ENCODE data around the gene CRTC3. TPM values are rescaled to one million over a fixed set of nuclear protein-coding genes. Genes with fewer than 3 reads are reported as not detected.

The CRTC3 gene
- total RNA-seq, 1 experiment from 2014 or later: 3.9 TPM

GRCh38 chr15:90665288-90666134, 135.8 kb downstream of the CRTC3 start:
- no peak overlapping the region for H3K4me3 Mint-ChIP-seq

More at GRCh38 chr15:90665288-90666134, 135.8 kb downstream of the CRTC3 start:
- Mint-ChIP-seq H3K27me3 (ENCODE audit: low read depth) (no peaks in the 10 kb centered on the region), H3K36me3 (ENCODE audit: insufficient read depth in 1 of 3, low read depth in 3 of 3) (no peaks in the 10 kb centered on the region), H3K27ac (no peak overlapping the region), H3K4me1 (peaks cover 7 to 8% of the 10 kb centered on the region in 2 experiments), H3K9me3 (no peaks in the 10 kb centered on the region)
- H3K14ac ChIP-seq (ENCODE audit: insufficient read depth, low read length): no peak overlapping the region
- H3K23ac ChIP-seq (ENCODE audit: insufficient read length, low read depth, low read length): no peak overlapping the region
- H3K4ac ChIP-seq (ENCODE audit: low read depth, low read length): no peak overlapping the region
- no peaks in the 10 kb centered on the region for H3K23me2 ChIP-seq (ENCODE audit: insufficient read length, low read depth, low read length, poor library complexity, severe bottlenecking)
- H2BK12ac ChIP-seq (ENCODE audit: insufficient read length, low read depth, low read length): no peak overlapping the region
- no peak overlapping the region for H4K5ac ChIP-seq (ENCODE audit: insufficient read length, low read depth, low read length)
- no peaks in the 10 kb centered on the region for H3K4me1 ChIP-seq (ENCODE audit: insufficient read depth, low read length)
- H3K27ac ChIP-seq (ENCODE audit: insufficient read length, low read depth, low read length): no peak overlapping the region
- H2BK120ac ChIP-seq (ENCODE audit: low read depth, low read length, poor library complexity, severe bottlenecking): no peak overlapping the region
- no peaks in the 10 kb centered on the region for H3K9me3 ChIP-seq (ENCODE audit: control insufficient read depth, low read depth, low read length)
- no peak overlapping the region for H4K91ac ChIP-seq (ENCODE audit: insufficient read length, low read depth, low read length)
- H2BK20ac ChIP-seq (ENCODE audit: low read depth, low read length, poor library complexity, severe bottlenecking): no peak overlapping the region
- no CpG with 5 or more reads among the region's 75 CpGs for WGBS (ENCODE audit: extremely low coverage, insufficient read length, low lambda C conversion rate)
- H2BK5ac ChIP-seq (ENCODE audit: insufficient read length, low read length): no peak overlapping the region
- no peaks in the 10 kb centered on the region for H3K79me1 ChIP-seq (ENCODE audit: insufficient read depth, low read depth, low read length, poor library complexity, severe bottlenecking)
- H3K4me2 ChIP-seq (ENCODE audit: insufficient read depth, insufficient read length, low read length): no peak overlapping the region
- H2BK15ac ChIP-seq (ENCODE audit: low read depth, low read length): no peak overlapping the region
- H3K9ac ChIP-seq (ENCODE audit: extremely low read depth, insufficient read length, low read length): no peak overlapping the region
- DNase-seq: no peak
- TF ChIP-seq CTCF (conservative IDR thresholded peaks at IDR 0.05): no peak
- no peak overlapping the region for H2AFZ ChIP-seq (ENCODE audit: low read length)
- no peak overlapping the region for H3T11ph ChIP-seq (ENCODE audit: low read length)
- no peaks in the 10 kb centered on the region for H3K27me3 ChIP-seq (ENCODE audit: insufficient read depth, low read length)
- no peak overlapping the region for H3K56ac ChIP-seq (ENCODE audit: insufficient read length, low read depth, low read length)
- H3K18ac ChIP-seq (ENCODE audit: insufficient read length, low read depth, low read length): no peak overlapping the region
- H4K20me1 ChIP-seq (ENCODE audit: control insufficient read depth, insufficient read depth, insufficient read length): no peaks in the 10 kb centered on the region
- no peak overlapping the region for H4K8ac ChIP-seq (replicated peaks; ENCODE audit: insufficient read length, low read depth, low read length)
- H2AK5ac ChIP-seq (ENCODE audit: insufficient read length, low read length): no peak overlapping the region
- H3K79me2 ChIP-seq (ENCODE audit: insufficient read depth, low read length): no peaks in the 10 kb centered on the region
